SK-N-DZ (cell line): ENCODE data around the gene CHI3L2.

Experiments
- DNase-seq: peaks from one replicate; pipeline ENCODE4 v3.0.0-alpha.2; 2015; ENCODE audit warnings: low spot score

Gene CHI3L2

GRCh38 chr1:111251570-111251969 is 24.1 kb downstream of the CHI3L2 start:
- DNase-seq, result no peak

GRCh38 chr1:111252786-111253185 is 25.3 kb downstream of the CHI3L2 start:
- no peak for DNase-seq

GRCh38 chr1:111253876-111254275 is 26.4 kb downstream of the CHI3L2 start:
- DNase-seq, result no peak

GRCh38 chr1:111256988-111257658 is 29.6 kb downstream of the CHI3L2 start:
- no peak for DNase-seq

- no peak for DNase-seq
These were observed 40.4 kb downstream of the CHI3L2 start for GRCh38 chr1:111267801-111268508.

GRCh38 chr1:111269825-111270406 is 42.4 kb downstream of the CHI3L2 start:
- no peak for DNase-seq

- no peak for DNase-seq
These were observed 43.4 kb downstream of the CHI3L2 start for GRCh38 chr1:111270771-111271463.

- no peak for DNase-seq
These were observed 43.9 kb downstream of the CHI3L2 start for GRCh38 chr1:111271464-111271801.

GRCh38 chr1:111272081-111272480 is 44.6 kb downstream of the CHI3L2 start:
- DNase-seq, result no peak

- no peak for DNase-seq
These were observed 47.1 kb downstream of the CHI3L2 start for GRCh38 chr1:111274653-111275052.

- DNase-seq, result no peak
These were observed 47.6 kb downstream of the CHI3L2 start for GRCh38 chr1:111275079-111275478.

- DNase-seq, result no peak
These were observed 48.4 kb downstream of the CHI3L2 start for GRCh38 chr1:111275780-111276433.

GRCh38 chr1:111279144-111279543 is 51.6 kb downstream of the CHI3L2 start:
- no peak for DNase-seq

- no peak for DNase-seq
These were observed 52.8 kb downstream of the CHI3L2 start for GRCh38 chr1:111280267-111280666.

GRCh38 chr1:111281411-111281810 is 53.9 kb downstream of the CHI3L2 start:
- DNase-seq, result no peak

GRCh38 chr1:111283838-111284237 is 56.3 kb downstream of the CHI3L2 start:
- DNase-seq, result no peak

GRCh38 chr1:111285879-111286278 is 58.4 kb downstream of the CHI3L2 start:
- DNase-seq, result no peak

GRCh38 chr1:111286912-111287311 is 59.4 kb downstream of the CHI3L2 start:
- DNase-seq, result no peak

GRCh38 chr1:111289371-111289770 is 61.9 kb downstream of the CHI3L2 start:
- DNase-seq, result no peak

GRCh38 chr1:111290104-111290503 is 62.6 kb downstream of the CHI3L2 start:
- no peak for DNase-seq

- no peak for DNase-seq
These were observed 63.1 kb downstream of the CHI3L2 start, which contains the start of gene CHIA for GRCh38 chr1:111290630-111291029. CHIA (plus strand) TSS chr1:111290851; CDS start chr1:111310468, 19,617 bp downstream.
